ENCODE results near the gene ASPDH. TPM values are rescaled to one million over a fixed set of nuclear protein-coding genes. Genes with fewer than 3 reads are reported as not detected.
"Not testable (repeated sequence)": the region's sequence is repeated elsewhere in the genome, so short reads cannot be mapped to it uniquely, and the experiment has no call there.

ASPDH gene
- total RNA-seq, 1 experiment from 2014 or later: not detected

GRCh38 chr19:50475736-50476223, 37.9 kb downstream of the ASPDH start:
- ATAC-seq (no peak), DNase-seq (ENCODE audit: low read depth, low spot score) (no peak)
- Histone ChIP-seq H3K27me3 (ENCODE audit: control insufficient read depth, insufficient read depth, low read length) (no peaks in the 10 kb centered on the region), H3K36me3 (ENCODE audit: control insufficient read depth, insufficient read depth, low read length) (no peaks in the 10 kb centered on the region), H3K27ac (ENCODE audit: low read length) (no peak overlapping the region), H3K4me3 (ENCODE audit: low read depth in 2 of 2, low read length in 2 of 2) (peak overlapping the region; percentile 81 to 89), H3K4me1 (ENCODE audit: control insufficient read depth, insufficient read depth, low read length) (no peaks in the 10 kb centered on the region), H3K9me3 (ENCODE audit: control insufficient read depth, insufficient read depth, low read depth, low read length) (no peaks in the 10 kb centered on the region)
- no peak for TF ChIP-seq REST (IDR thresholded peaks at IDR 0.05; ENCODE audit: insufficient read depth in 1 of 2, low read depth in 2 of 2, low read length in 1 of 2)
- no peak for TF ChIP-seq TCF7L2 (IDR thresholded peaks at IDR 0.05; ENCODE audit: low read depth, low read length)
- TF ChIP-seq, protein P1, sequence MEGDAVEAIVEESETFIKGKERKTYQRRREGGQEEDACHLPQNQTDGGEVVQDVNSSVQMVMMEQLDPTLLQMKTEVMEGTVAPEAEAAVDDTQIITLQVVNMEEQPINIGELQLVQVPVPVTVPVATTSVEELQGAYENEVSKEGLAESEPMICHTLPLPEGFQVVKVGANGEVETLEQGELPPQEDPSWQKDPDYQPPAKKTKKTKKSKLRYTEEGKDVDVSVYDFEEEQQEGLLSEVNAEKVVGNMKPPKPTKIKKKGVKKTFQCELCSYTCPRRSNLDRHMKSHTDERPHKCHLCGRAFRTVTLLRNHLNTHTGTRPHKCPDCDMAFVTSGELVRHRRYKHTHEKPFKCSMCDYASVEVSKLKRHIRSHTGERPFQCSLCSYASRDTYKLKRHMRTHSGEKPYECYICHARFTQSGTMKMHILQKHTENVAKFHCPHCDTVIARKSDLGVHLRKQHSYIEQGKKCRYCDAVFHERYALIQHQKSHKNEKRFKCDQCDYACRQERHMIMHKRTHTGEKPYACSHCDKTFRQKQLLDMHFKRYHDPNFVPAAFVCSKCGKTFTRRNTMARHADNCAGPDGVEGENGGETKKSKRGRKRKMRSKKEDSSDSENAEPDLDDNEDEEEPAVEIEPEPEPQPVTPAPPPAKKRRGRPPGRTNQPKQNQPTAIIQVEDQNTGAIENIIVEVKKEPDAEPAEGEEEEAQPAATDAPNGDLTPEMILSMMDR (IDR thresholded peaks at IDR 0.05): no peak
- TF ChIP-seq SIN3A (IDR thresholded peaks at IDR 0.05; ENCODE audit: borderline replicate concordance, insufficient read depth, low read depth, low read length): no peak
- TF ChIP-seq POLR2AphosphoS5 (IDR thresholded peaks at IDR 0.05; ENCODE audit: low read depth, low read length): no peak
- intact Hi-C loops (cut with micrococcal nuclease; ENCODE audit: unreplicated experiment): no loop called here
- in situ Hi-C loops (cut with HindIII; ENCODE audit: low pct_unique_long_range_greater_than_20kb, low sequenced_read_pairs): no loop called here
- POLR2A ChIA-PET: no interaction called here
- no TSS peak for BruUV-seq (replicated peaks)
- CTCF ChIA-PET: no interaction called here

- H3K36me3 ChIP-seq (ENCODE audit: control insufficient read depth, insufficient read depth, low read length): no peaks in the 10 kb centered on the region
- BruUV-seq (replicated peaks): no TSS peak
- H3K27ac ChIP-seq (ENCODE audit: low read length): no peak overlapping the region
- no peaks in the 10 kb centered on the region for H3K4me1 ChIP-seq (ENCODE audit: control insufficient read depth, insufficient read depth, low read length)
- H3K27me3 ChIP-seq (ENCODE audit: control insufficient read depth, insufficient read depth, low read length): no peaks in the 10 kb centered on the region
- ChIA-PET POLR2A (no interaction called here), CTCF (no interaction called here)
- no peak for ATAC-seq
- H3K9me3 ChIP-seq (ENCODE audit: control insufficient read depth, insufficient read depth, low read depth, low read length): no peaks in the 10 kb centered on the region
- no peak overlapping the region for H3K4me3 ChIP-seq (ENCODE audit: low read depth in 2 of 2, low read length in 2 of 2)
- intact Hi-C loops (cut with micrococcal nuclease; ENCODE audit: unreplicated experiment) (no loop called here), in situ Hi-C loops (cut with HindIII; ENCODE audit: low pct_unique_long_range_greater_than_20kb, low sequenced_read_pairs) (no loop called here)
- no peak for DNase-seq (ENCODE audit: low read depth, low spot score)
- TF ChIP-seq SIN3A (IDR thresholded peaks at IDR 0.05; ENCODE audit: borderline replicate concordance, insufficient read depth, low read depth, low read length) (no peak), REST (IDR thresholded peaks at IDR 0.05; ENCODE audit: insufficient read depth in 1 of 2, low read depth in 2 of 2, low read length in 1 of 2) (no peak), TCF7L2 (IDR thresholded peaks at IDR 0.05; ENCODE audit: low read depth, low read length) (no peak), POLR2AphosphoS5 (IDR thresholded peaks at IDR 0.05; ENCODE audit: low read depth, low read length) (no peak)
- TF ChIP-seq, protein P1 (IDR thresholded peaks at IDR 0.05): no peak
Measured at GRCh38 chr19:50475101-50475568, 38.6 kb downstream of the ASPDH start.

- H3K9me3 ChIP-seq (ENCODE audit: control insufficient read depth, insufficient read depth, low read depth, low read length); intact Hi-C loops (cut with micrococcal nuclease; ENCODE audit: unreplicated experiment); H3K27me3 ChIP-seq (ENCODE audit: control insufficient read depth, insufficient read depth, low read length); BruUV-seq (replicated peaks); H3K4me3 ChIP-seq (ENCODE audit: low read depth in 2 of 2, low read length in 2 of 2); H3K27ac ChIP-seq (ENCODE audit: low read length); ATAC-seq; DNase-seq (ENCODE audit: low read depth, low spot score); in situ Hi-C loops (cut with HindIII; ENCODE audit: low pct_unique_long_range_greater_than_20kb, low sequenced_read_pairs); POLR2A ChIA-PET; CTCF ChIA-PET; H3K36me3 ChIP-seq (ENCODE audit: control insufficient read depth, insufficient read depth, low read length); H3K4me1 ChIP-seq (ENCODE audit: control insufficient read depth, insufficient read depth, low read length): not testable (repeated sequence)
Measured at GRCh38 chr19:50473336-50473735, 40.4 kb downstream of the ASPDH start.

Data from Panc1 (cell line).